Uterus (tissue), 4 donors: ENCODE measurements around the gene ZBTB46. TPM values are rescaled to one million over a fixed set of nuclear protein-coding genes. Genes with fewer than 3 reads are reported as not detected.
"Not testable (repeated sequence)": the region's sequence is repeated elsewhere in the genome, so short reads cannot be mapped to it uniquely, and the experiment has no call there.

Experiments
- DNase-seq, 2 donors: peaks; one replicate each; pipeline ENCODE4 v3.0.0-alpha.2; 2019 to 2020
- H3K27ac ChIP-seq, 2 donors: fragments of 200-600 bp; sonication (generic); 1 replicate in 1 of 2; 2 replicates in 1 of 2; pipeline ENCODE4 v1.5.1; 2016 to 2018
- H3K27me3 ChIP-seq, 2 donors: fragments of 200-600 bp; sonication (generic); one replicate each; pipeline ENCODE4 v1.5.1; 2018 to 2019; ENCODE audit warnings: control low read depth in 1 of 2
- H3K36me3 ChIP-seq, 2 donors: fragments of 200-600 bp; sonication (generic); one replicate each; pipeline ENCODE4 v1.5.1; 2019; ENCODE audit warnings: control low read depth in 1 of 2
- H3K4me1 ChIP-seq, 2 donors: fragments of 200-600 bp; sonication (generic); one replicate each; pipeline ENCODE4 v1.5.1; 2018 to 2019; ENCODE audit warnings: control low read depth in 1 of 2
- H3K4me3 ChIP-seq, 2 donors: fragments of 200-600 bp; sonication (generic); 1 replicate in 1 of 2; 2 replicates in 1 of 2; pipeline ENCODE4 v1.5.1; 2018 to 2019; ENCODE audit warnings: mild to moderate bottlenecking in 1 of 2
- H3K9me3 ChIP-seq, 2 donors: fragments of 200-600 bp; sonication (generic); one replicate each; pipeline ENCODE4 v1.5.1; 2019; ENCODE audit warnings: control low read depth in 1 of 2
- POLR2A ChIP-seq, 2 donors: fragments of 450-650 bp; IDR thresholded peaks; one replicate each; pipeline ENCODE4 v1.6.1; 2016; ENCODE audit warnings: antibody characterized with exemption in 2 of 2, mild to moderate bottlenecking in 1 of 2, moderate library complexity in 1 of 2
- intact Hi-C: fragments of 100-400 bp; cut with DNase I; formaldehyde crosslinking; loops from one replicate; pipeline ENCODE4 v1.15.1; 2023; ENCODE audit warnings: low total_unique reads
- total RNA-seq, 4 donors: library from RNA; depleted of rRNA in 3 of 4; stranded (reverse); fragments of >200 nt in 3 of 4; gene quantifications; one replicate each; pipeline versions ENCODE4 v1.1.0 to v1.2.4, GENCODE V29; 2014 to 2023
- TF ChIP-seq, protein P1 (sequence below), 4 experiments: fragments of 200-600 bp in 2 of 4; fragments of 450-650 bp in 2 of 4; sonication (generic) in 2 of 4; IDR thresholded peaks; one replicate each; pipeline ENCODE4 v1.5.1; 2016 to 2019; ENCODE audit warnings: antibody characterized with exemption in 4 of 4, mild to moderate bottlenecking in 2 of 4, moderate library complexity in 1 of 4
- donor health status: DM: yes; HTN: yes; CAD: no.

Gene ZBTB46
- total RNA-seq, 4 donors from 2014 or later = 5.0 to 62.8 (median 38.8) TPM

DNA sequence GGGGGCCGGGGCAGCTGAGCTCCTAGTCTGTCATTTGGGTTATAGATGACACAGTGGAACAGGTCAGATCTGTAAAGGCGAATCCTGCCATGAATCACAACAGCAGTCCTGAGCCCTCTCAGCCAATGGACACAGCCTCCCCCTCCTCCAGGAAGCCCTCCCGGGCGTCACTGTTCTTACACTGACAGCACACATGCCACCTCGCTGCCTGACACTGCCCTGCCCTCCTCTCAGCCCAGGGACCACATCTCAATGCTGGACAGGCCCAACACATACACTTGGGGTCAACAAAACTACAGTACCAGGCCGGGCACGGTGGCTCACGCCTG, 26.8 kb downstream of the ZBTB46 start:
- no peak overlapping the region for H3K27ac ChIP-seq
- no peaks in the 10 kb centered on the region for H3K36me3 ChIP-seq
- no peak for DNase-seq
- no peak overlapping the region for H3K4me3 ChIP-seq
- no peaks in the 10 kb centered on the region for H3K27me3 ChIP-seq
- TF ChIP-seq POLR2A (IDR thresholded peaks at IDR 0.05) = no peak
- TF ChIP-seq, protein P1, sequence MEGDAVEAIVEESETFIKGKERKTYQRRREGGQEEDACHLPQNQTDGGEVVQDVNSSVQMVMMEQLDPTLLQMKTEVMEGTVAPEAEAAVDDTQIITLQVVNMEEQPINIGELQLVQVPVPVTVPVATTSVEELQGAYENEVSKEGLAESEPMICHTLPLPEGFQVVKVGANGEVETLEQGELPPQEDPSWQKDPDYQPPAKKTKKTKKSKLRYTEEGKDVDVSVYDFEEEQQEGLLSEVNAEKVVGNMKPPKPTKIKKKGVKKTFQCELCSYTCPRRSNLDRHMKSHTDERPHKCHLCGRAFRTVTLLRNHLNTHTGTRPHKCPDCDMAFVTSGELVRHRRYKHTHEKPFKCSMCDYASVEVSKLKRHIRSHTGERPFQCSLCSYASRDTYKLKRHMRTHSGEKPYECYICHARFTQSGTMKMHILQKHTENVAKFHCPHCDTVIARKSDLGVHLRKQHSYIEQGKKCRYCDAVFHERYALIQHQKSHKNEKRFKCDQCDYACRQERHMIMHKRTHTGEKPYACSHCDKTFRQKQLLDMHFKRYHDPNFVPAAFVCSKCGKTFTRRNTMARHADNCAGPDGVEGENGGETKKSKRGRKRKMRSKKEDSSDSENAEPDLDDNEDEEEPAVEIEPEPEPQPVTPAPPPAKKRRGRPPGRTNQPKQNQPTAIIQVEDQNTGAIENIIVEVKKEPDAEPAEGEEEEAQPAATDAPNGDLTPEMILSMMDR (IDR thresholded peaks at IDR 0.05) = no peak
- no peaks in the 10 kb centered on the region for H3K4me1 ChIP-seq
- intact Hi-C loops = no loop called here
- H3K9me3 ChIP-seq = no peaks in the 10 kb centered on the region

DNA sequence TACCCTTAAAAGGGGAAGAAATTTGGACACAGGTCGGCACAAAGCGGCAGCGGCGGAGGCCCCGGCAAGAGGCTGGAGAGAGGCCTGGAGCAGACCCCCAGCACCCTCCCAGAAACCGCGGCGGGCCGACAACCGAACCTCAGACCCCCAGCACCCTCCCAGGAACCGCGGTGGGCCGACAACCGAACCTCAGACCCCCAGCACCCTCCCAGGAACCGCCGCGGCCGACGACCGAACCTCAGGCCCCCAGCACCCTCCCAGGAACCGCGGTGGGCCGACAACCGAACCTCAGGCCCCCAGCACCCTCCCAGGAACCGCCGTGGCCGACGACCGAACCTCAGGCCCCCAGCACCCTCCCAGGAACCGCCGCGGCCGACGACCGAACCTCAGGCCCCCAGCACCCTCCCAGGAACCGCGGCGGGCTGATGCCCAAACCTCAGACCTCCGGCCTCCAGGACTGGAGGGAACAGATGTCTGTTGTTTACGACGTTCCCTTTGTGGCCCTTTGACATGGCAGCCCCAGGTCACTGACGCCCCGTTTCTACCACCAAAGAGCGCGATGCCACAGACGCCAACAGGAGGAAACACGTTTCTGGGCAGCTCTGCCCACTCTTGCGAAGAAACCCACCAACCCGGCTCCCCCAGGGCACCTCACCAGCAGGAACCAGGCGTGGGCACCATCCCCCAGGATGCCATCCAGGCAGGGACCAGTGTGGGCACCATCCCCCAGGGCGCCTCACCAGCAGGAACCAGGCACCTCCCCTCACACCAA, 28.4 kb downstream of the ZBTB46 start:
- no peaks in the 10 kb centered on the region for H3K36me3 ChIP-seq
- H3K4me1 ChIP-seq = no peaks in the 10 kb centered on the region
- intact Hi-C loops = no loop called here
- TF ChIP-seq, protein P1 (IDR thresholded peaks at IDR 0.05) = no peak
- TF ChIP-seq POLR2A (IDR thresholded peaks at IDR 0.05) = no peak
- no peak for DNase-seq
- no peaks in the 10 kb centered on the region for H3K9me3 ChIP-seq
- no peak overlapping the region for H3K27ac ChIP-seq
- H3K27me3 ChIP-seq = no peaks in the 10 kb centered on the region
- H3K4me3 ChIP-seq = no peak overlapping the region

DNA sequence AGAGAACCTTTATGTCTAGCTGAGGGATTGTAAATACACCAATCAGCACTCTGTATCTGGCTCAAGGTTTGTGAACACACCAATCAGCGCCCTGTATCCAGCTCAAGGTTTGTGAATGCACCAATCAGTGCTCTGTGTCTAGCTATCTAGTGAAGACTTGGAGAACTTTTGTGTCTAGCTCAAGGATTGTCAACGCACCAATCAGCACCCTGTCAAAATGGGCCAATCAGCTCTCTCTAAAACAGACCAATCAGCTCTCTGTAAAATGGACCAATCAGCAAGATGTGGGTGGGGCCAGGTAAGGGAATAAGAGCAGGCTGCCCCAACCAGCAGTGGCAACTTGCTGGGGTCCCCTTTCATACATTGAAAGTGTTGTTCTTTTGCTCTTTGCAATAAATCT, 29.9 kb downstream of the ZBTB46 start:
- H3K4me3 ChIP-seq, H3K36me3 ChIP-seq, H3K9me3 ChIP-seq, intact Hi-C loops, H3K27ac ChIP-seq, H3K27me3 ChIP-seq, H3K4me1 ChIP-seq, DNase-seq: not testable (repeated sequence)

DNA sequence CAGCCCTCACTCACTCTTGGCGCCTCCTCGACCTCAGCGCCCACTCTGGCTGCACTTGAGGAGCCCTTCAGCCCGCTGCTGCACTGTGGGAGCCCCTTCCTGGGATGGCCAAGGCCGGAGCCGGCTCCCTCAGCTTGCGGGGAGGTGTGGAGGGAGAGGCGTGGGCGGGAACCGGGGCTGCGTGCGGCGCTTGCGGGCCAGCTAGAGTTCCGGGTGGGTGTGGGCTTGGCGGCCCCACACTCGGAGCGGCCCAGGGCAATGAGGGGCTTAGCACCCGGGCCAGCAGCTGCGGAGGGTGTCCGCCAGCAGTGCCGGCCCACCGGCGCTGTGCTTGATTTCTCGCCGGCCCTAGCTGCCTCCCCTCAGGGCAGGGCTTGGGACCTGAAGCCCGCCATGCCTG, 30.7 kb downstream of the ZBTB46 start:
- H3K27me3 ChIP-seq, H3K4me1 ChIP-seq, H3K9me3 ChIP-seq, H3K27ac ChIP-seq, intact Hi-C loops, H3K36me3 ChIP-seq, H3K4me3 ChIP-seq, DNase-seq: not testable (repeated sequence)

DNA sequence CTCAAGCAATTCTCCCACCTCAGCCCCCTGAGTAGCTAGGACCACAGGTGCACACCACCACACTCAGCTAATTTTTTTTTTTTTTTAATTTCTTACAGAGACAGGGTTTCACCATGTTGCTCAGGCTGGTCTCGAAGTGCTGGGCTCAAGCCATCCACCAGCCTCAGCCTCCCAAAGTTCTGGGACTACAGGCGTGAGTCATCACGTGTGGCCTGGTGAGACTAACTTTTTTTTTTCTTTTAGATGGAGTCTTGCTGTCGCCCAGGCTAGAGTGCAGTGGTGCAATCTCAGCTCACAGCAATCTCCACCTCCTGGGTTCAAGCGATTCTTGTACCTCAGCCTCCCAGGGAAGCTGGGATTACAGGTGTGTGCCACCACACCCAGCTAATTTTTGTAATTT, 31.9 kb downstream of the ZBTB46 start:
- DNase-seq, intact Hi-C loops: not testable (repeated sequence)

DNA sequence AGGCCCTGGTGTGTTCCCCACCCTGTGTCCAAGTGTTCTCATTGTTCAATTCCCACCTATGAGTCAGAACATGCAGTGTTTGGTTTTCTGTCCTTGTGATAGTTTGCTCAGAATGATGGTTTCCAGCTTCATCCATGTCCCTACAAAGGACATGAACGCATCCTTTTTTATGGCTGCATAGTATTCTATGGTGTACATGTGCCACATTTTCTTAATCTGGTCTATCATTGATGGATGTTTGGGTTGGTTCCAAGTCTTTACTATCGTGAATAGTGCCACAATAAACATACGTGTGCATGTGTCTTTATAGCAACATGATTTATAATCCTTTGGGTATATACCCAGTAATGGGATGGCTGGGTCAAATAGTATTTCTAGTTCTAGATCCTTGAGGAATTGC, 33.9 kb downstream of the ZBTB46 start:
- H3K36me3 ChIP-seq, H3K27ac ChIP-seq, H3K4me3 ChIP-seq, H3K9me3 ChIP-seq, intact Hi-C loops, DNase-seq, H3K4me1 ChIP-seq, H3K27me3 ChIP-seq: not testable (repeated sequence)

More for the DNA sequence above, 31.9 kb downstream of the ZBTB46 start:
- H3K27me3 ChIP-seq, H3K27ac ChIP-seq, H3K4me1 ChIP-seq, H3K9me3 ChIP-seq, H3K36me3 ChIP-seq, H3K4me3 ChIP-seq: not testable (repeated sequence)

DNA sequence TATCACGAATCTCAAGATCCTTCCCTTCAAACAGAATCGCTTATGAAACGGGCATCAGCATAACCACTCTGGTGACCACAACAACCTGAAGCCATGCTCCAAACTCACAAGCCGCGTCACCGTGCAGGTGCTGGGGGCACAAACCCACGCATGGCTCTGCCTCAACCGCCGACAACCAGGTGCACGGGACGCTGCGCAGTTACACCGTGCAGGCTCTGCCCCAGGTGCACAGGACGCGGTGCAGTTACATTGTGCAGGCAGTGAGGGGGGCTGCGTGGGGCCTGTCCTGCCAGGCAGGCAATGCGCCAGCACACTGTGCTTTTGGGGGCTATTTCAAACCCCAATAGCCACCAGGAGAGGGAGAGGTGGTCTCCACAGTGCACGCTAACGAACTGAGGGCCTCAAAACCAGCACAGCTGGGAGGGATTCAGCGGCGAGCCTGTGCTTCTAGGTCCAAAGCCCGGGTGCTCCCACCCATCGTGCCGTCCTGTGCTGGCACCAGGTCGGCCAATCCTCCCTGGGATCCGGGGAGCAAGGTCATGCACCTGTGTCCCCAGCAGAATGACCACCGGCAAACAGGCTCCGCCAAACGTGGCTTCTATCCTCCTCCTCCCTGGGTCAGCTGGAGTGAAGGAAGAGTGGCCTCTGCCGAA, 35.8 kb downstream of the ZBTB46 start:
- TF ChIP-seq POLR2A (IDR thresholded peaks at IDR 0.05) = no peak
- TF ChIP-seq, protein P1 (IDR thresholded peaks at IDR 0.05) = no peak
- H3K4me3 ChIP-seq = no peak overlapping the region
- no peaks in the 10 kb centered on the region for H3K27me3 ChIP-seq
- no peaks in the 10 kb centered on the region for H3K4me1 ChIP-seq
- H3K9me3 ChIP-seq = no peaks in the 10 kb centered on the region
- no peak for DNase-seq
- intact Hi-C loops = no loop called here
- no peaks in the 10 kb centered on the region for H3K36me3 ChIP-seq
- no peak overlapping the region for H3K27ac ChIP-seq
